Gastroesophageal sphincter (tissue), 3 donors: Measurements from ENCODE around the gene CFAP99.

Source experiments
- CTCF ChIP-seq, 4 experiments: fragments of 200-600 bp in 2 of 4; fragments of 450-650 bp in 2 of 4; sonication (generic) in 1 of 4; IDR thresholded peaks; one replicate each; pipeline ENCODE4 v1.5.1; 2017 to 2019; ENCODE audit warnings: antibody characterized with exemption in 4 of 4, mild to moderate bottlenecking in 2 of 4, moderate library complexity in 2 of 4
- POLR2A ChIP-seq, 2 donors: fragments of 450-650 bp; IDR thresholded peaks; one replicate each; pipeline ENCODE4 v1.6.1; 2017; ENCODE audit warnings: antibody characterized with exemption in 2 of 2, mild to moderate bottlenecking in 2 of 2, moderate library complexity in 1 of 2
- POLR2AphosphoS5 ChIP-seq: sonication (generic); formaldehyde crosslinking; IDR thresholded peaks from one replicate; pipeline ENCODE4 v1.6.1; 2017; ENCODE audit warnings: antibody characterized with exemption

GRCh38 chr4:2457481-2458295 is 38.9 kb downstream of the CFAP99 start:
- TF ChIP-seq CTCF (IDR thresholded peaks at IDR 0.05) (no peak), POLR2AphosphoS5 (no peak), POLR2A (IDR thresholded peaks at IDR 0.05) (no peak)
